HEK293 (cell line): Measurements from ENCODE around the gene HOXB1.

Experiments used
- CTCF ChIA-PET: fragments of 350-600 bp; formaldehyde crosslinking; extraction: SDS; loops from one replicate; lab custom pipeline; 2021; ENCODE audit warnings: antibody characterized with exemption; lab: Yijun Ruan, JAX
- POLR2A ChIA-PET: fragments of 300-600 bp; formaldehyde crosslinking; extraction: SDS; loops from one replicate; lab custom pipeline; 2020; ENCODE audit warnings: antibody characterized with exemption, inconsistent platforms; lab: Yijun Ruan, JAX
- H3K27ac ChIP-seq: fragments of 200-500 bp; sonication (Bioruptor generic); 2 replicates; pipeline ENCODE4 v1.5.1; 2014; ENCODE audit warnings: low read depth, low read length, control low read depth, inconsistent platforms; ENCODE audit errors: extremely low read depth
- H3K36me3 ChIP-seq, 2 experiments: fragments of 200-500 bp in 1 of 2; sonication (Bioruptor generic) in 1 of 2; 1 replicate in 1 of 2; 2 replicates in 1 of 2; pipeline ENCODE4 v1.5.1; 2014 to 2017; ENCODE audit warnings: inconsistent platforms in 2 of 2, low read length in 2 of 2; ENCODE audit not compliant: control insufficient read depth in 2 of 2, insufficient read depth in 1 of 2
- H3K4me1 ChIP-seq: fragments of 200-500 bp; sonication (Bioruptor generic); 2 replicates; pipeline ENCODE4 v1.5.1; 2014; ENCODE audit warnings: mild to moderate bottlenecking, low read length, inconsistent platforms; ENCODE audit not compliant: control insufficient read depth, insufficient read depth
- H3K4me3 ChIP-seq: 2 replicates; pipeline ENCODE4 v1.5.1; 2011; ENCODE audit warnings: low read depth, mild to moderate bottlenecking, control low read depth, low read length, moderate library complexity
- H3K9me3 ChIP-seq: fragments of 200-500 bp; sonication (Bioruptor generic); 2 replicates; pipeline ENCODE4 v1.5.1; 2014; ENCODE audit warnings: low read depth, low read length, inconsistent platforms; ENCODE audit not compliant: control insufficient read depth, insufficient read depth
- KLF1 ChIP-seq: fragments of 450-650 bp; formaldehyde crosslinking; IDR thresholded peaks from 2 replicates; pipeline ENCODE4 v1.5.1; 2016; ENCODE audit warnings: missing biosample characterization, missing genetic modification characterization
- MEIS1 ChIP-seq: sonication (generic); formaldehyde crosslinking; IDR thresholded peaks from 2 replicates; pipeline ENCODE4 v1.8.1; 2022; ENCODE audit warnings: missing genetic modification reagents, mild to moderate bottlenecking, borderline replicate concordance
- RBAK ChIP-seq: fragments of 450-650 bp; formaldehyde crosslinking; IDR thresholded peaks from 2 replicates; pipeline ENCODE4 v1.5.1; 2016; ENCODE audit warnings: missing biosample characterization, missing genetic modification characterization
- TCF7L2 ChIP-seq: IDR thresholded peaks from 2 replicates; pipeline ENCODE4 v1.6.1; 2011; ENCODE audit warnings: low read depth, mild to moderate bottlenecking, inconsistent platforms, low read length, moderate library complexity, borderline replicate concordance
- YY2 ChIP-seq: fragments of 450-650 bp; formaldehyde crosslinking; IDR thresholded peaks from 2 replicates; pipeline ENCODE4 v1.5.1; 2016; ENCODE audit warnings: missing biosample characterization, missing genetic modification characterization
- ZBTB17 ChIP-seq: fragments of 450-650 bp; formaldehyde crosslinking; IDR thresholded peaks from 2 replicates; pipeline ENCODE4 v1.5.1; 2016; ENCODE audit warnings: missing biosample characterization, missing genetic modification characterization
- ZNF24 ChIP-seq: fragments of 450-650 bp; formaldehyde crosslinking; IDR thresholded peaks from 2 replicates; pipeline ENCODE4 v1.5.1; 2016; ENCODE audit warnings: missing biosample characterization, missing genetic modification characterization
- ZNF311 ChIP-seq: fragments of 450-650 bp; formaldehyde crosslinking; IDR thresholded peaks from 2 replicates; pipeline ENCODE4 v1.5.1; 2017; ENCODE audit warnings: missing biosample characterization, missing genetic modification characterization, borderline replicate concordance
- ZNF558 ChIP-seq: fragments of 450-650 bp; formaldehyde crosslinking; IDR thresholded peaks from 2 replicates; pipeline ENCODE4 v1.5.1; 2016; ENCODE audit warnings: missing biosample characterization, missing genetic modification characterization
- ZSCAN23 ChIP-seq: fragments of 450-650 bp; formaldehyde crosslinking; IDR thresholded peaks from 2 replicates; pipeline ENCODE4 v1.5.1; 2016; ENCODE audit warnings: missing biosample characterization, missing genetic modification characterization
- ZSCAN30 ChIP-seq: fragments of 450-650 bp; IDR thresholded peaks from 2 replicates; pipeline ENCODE4 v1.5.1; 2018; ENCODE audit warnings: missing biosample characterization, mild to moderate bottlenecking, missing genetic modification characterization, moderate library complexity
- TF ChIP-seq, protein P1 (sequence below): fragments of 450-650 bp; formaldehyde crosslinking; IDR thresholded peaks from 2 replicates; pipeline ENCODE4 v1.5.1; 2016; ENCODE audit warnings: missing biosample characterization, missing genetic modification characterization
- TF ChIP-seq, protein P2 (sequence below): fragments of 450-650 bp; formaldehyde crosslinking; IDR thresholded peaks from 2 replicates; pipeline ENCODE4 v1.5.1; 2016; ENCODE audit warnings: missing biosample characterization, missing genetic modification characterization
- TF ChIP-seq, protein P3 (sequence below): fragments of 450-650 bp; formaldehyde crosslinking; IDR thresholded peaks from 2 replicates; pipeline ENCODE4 v1.5.1; 2016; ENCODE audit warnings: missing biosample characterization, missing genetic modification characterization, borderline replicate concordance
- TF ChIP-seq, protein P4 (sequence below): fragments of 450-650 bp; formaldehyde crosslinking; IDR thresholded peaks from 2 replicates; pipeline ENCODE4 v1.5.1; 2016; ENCODE audit warnings: missing biosample characterization, missing genetic modification characterization
- TF ChIP-seq, protein P5 (sequence below): fragments of 450-650 bp; formaldehyde crosslinking; IDR thresholded peaks from 2 replicates; pipeline ENCODE4 v1.5.1; 2016; ENCODE audit warnings: missing biosample characterization, missing genetic modification characterization

The HOXB1 gene

DNA sequence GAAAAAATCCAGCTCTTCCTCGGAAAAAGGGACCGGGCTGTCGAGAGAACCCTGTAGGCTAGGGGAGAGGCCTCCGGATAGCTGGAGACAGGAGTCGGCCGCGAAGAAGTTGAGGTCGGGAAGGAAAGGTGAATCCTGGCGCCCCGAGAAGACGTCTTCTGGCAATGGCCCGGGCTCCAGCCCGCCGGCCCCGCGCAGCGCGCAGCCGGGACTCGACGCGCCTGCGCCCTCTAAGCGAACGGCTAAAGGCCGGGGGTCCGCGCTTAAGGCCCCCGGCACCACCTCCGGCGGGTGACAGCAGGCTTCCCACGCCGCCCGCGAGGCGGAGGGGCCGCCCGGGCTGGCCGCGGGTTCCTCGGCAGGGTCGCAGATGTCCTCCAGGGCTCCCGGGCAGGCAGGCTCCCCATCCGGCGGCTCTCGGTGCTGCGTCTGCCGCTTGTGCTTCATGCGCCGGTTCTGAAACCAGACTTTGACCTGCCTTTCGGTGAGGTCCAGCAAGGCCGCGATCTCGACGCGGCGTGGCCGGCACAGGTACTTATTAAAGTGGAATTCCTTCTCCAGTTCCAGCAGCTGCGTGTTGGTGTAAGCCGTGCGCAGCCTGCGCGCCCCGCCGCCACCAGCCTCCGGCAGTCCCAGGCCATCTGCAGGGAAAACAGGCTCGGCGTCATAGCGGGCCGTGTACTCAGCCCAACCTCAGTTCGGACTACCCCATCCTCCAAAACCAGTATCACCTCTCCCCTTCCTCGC is 12.5 kb upstream of the HOXB1 start (continued):
- TF ChIP-seq, protein P1, sequence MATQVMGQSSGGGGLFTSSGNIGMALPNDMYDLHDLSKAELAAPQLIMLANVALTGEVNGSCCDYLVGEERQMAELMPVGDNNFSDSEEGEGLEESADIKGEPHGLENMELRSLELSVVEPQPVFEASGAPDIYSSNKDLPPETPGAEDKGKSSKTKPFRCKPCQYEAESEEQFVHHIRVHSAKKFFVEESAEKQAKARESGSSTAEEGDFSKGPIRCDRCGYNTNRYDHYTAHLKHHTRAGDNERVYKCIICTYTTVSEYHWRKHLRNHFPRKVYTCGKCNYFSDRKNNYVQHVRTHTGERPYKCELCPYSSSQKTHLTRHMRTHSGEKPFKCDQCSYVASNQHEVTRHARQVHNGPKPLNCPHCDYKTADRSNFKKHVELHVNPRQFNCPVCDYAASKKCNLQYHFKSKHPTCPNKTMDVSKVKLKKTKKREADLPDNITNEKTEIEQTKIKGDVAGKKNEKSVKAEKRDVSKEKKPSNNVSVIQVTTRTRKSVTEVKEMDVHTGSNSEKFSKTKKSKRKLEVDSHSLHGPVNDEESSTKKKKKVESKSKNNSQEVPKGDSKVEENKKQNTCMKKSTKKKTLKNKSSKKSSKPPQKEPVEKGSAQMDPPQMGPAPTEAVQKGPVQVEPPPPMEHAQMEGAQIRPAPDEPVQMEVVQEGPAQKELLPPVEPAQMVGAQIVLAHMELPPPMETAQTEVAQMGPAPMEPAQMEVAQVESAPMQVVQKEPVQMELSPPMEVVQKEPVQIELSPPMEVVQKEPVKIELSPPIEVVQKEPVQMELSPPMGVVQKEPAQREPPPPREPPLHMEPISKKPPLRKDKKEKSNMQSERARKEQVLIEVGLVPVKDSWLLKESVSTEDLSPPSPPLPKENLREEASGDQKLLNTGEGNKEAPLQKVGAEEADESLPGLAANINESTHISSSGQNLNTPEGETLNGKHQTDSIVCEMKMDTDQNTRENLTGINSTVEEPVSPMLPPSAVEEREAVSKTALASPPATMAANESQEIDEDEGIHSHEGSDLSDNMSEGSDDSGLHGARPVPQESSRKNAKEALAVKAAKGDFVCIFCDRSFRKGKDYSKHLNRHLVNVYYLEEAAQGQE (tag by site-specific recombination) = peak; percentile 39; the same call in 1 of the 2 replicates
- TF ChIP-seq, protein P2, sequence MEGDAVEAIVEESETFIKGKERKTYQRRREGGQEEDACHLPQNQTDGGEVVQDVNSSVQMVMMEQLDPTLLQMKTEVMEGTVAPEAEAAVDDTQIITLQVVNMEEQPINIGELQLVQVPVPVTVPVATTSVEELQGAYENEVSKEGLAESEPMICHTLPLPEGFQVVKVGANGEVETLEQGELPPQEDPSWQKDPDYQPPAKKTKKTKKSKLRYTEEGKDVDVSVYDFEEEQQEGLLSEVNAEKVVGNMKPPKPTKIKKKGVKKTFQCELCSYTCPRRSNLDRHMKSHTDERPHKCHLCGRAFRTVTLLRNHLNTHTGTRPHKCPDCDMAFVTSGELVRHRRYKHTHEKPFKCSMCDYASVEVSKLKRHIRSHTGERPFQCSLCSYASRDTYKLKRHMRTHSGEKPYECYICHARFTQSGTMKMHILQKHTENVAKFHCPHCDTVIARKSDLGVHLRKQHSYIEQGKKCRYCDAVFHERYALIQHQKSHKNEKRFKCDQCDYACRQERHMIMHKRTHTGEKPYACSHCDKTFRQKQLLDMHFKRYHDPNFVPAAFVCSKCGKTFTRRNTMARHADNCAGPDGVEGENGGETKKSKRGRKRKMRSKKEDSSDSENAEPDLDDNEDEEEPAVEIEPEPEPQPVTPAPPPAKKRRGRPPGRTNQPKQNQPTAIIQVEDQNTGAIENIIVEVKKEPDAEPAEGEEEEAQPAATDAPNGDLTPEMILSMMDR (tag by site-specific recombination) = peak; percentile 61
- TF ChIP-seq, all 188 proteins: peak for 14

DNA sequence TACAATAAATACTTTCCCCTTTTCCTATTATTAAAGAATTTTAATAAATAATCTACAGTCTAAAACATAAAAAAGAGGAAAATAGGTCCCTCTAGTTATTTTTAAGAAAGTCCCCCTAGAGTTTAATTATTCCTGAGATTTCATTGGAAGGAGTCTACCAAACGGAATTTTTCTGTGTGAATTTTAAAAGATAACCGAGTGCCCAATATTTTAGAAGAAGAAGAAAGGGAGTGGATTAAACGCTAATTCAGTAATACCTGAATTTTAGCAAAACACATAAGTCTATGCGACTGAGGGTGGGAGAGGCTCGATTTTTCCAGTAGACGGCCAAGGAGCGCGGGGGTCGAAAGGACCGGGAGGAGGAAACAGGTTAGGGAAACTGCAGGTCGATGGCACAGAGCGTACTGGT is 11.9 kb upstream of the HOXB1 start:
- Histone ChIP-seq H3K4me1 (peaks cover 34% of the 10 kb centered on the region), H3K36me3 (peaks cover 5 to 11% of the 10 kb centered on the region in 2 experiments; a peak in 2 of 3 replicates), H3K4me3 (peak overlapping the region; percentile 79), H3K9me3 (no peaks in the 10 kb centered on the region), H3K27ac (peak overlapping the region; percentile 100)
- TF ChIP-seq RBAK (tag by site-specific recombination) = no peak
- no peak for TF ChIP-seq MEIS1 (CRISPR knock-in tag)
- peak; percentile 15; the same call in 1 of the 2 replicates for TF ChIP-seq ZNF24 (tag by site-specific recombination)
- TF ChIP-seq ZBTB17 (tag by site-specific recombination) = peak; percentile 80
- TF ChIP-seq TCF7L2 = no peak
- TF ChIP-seq ZSCAN30 = no peak
- TF ChIP-seq KLF1 (tag by site-specific recombination) = no peak
- no peak for TF ChIP-seq ZNF558 (tag by site-specific recombination)
- TF ChIP-seq, protein P3, sequence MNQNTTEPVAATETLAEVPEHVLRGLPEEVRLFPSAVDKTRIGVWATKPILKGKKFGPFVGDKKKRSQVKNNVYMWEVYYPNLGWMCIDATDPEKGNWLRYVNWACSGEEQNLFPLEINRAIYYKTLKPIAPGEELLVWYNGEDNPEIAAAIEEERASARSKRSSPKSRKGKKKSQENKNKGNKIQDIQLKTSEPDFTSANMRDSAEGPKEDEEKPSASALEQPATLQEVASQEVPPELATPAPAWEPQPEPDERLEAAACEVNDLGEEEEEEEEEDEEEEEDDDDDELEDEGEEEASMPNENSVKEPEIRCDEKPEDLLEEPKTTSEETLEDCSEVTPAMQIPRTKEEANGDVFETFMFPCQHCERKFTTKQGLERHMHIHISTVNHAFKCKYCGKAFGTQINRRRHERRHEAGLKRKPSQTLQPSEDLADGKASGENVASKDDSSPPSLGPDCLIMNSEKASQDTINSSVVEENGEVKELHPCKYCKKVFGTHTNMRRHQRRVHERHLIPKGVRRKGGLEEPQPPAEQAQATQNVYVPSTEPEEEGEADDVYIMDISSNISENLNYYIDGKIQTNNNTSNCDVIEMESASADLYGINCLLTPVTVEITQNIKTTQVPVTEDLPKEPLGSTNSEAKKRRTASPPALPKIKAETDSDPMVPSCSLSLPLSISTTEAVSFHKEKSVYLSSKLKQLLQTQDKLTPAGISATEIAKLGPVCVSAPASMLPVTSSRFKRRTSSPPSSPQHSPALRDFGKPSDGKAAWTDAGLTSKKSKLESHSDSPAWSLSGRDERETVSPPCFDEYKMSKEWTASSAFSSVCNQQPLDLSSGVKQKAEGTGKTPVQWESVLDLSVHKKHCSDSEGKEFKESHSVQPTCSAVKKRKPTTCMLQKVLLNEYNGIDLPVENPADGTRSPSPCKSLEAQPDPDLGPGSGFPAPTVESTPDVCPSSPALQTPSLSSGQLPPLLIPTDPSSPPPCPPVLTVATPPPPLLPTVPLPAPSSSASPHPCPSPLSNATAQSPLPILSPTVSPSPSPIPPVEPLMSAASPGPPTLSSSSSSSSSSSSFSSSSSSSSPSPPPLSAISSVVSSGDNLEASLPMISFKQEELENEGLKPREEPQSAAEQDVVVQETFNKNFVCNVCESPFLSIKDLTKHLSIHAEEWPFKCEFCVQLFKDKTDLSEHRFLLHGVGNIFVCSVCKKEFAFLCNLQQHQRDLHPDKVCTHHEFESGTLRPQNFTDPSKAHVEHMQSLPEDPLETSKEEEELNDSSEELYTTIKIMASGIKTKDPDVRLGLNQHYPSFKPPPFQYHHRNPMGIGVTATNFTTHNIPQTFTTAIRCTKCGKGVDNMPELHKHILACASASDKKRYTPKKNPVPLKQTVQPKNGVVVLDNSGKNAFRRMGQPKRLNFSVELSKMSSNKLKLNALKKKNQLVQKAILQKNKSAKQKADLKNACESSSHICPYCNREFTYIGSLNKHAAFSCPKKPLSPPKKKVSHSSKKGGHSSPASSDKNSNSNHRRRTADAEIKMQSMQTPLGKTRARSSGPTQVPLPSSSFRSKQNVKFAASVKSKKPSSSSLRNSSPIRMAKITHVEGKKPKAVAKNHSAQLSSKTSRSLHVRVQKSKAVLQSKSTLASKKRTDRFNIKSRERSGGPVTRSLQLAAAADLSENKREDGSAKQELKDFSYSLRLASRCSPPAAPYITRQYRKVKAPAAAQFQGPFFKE = no peak
- no peak for TF ChIP-seq ZNF311 (tag by site-specific recombination)
- TF ChIP-seq ZSCAN23 (tag by site-specific recombination) = no peak
- TF ChIP-seq, protein P4, sequence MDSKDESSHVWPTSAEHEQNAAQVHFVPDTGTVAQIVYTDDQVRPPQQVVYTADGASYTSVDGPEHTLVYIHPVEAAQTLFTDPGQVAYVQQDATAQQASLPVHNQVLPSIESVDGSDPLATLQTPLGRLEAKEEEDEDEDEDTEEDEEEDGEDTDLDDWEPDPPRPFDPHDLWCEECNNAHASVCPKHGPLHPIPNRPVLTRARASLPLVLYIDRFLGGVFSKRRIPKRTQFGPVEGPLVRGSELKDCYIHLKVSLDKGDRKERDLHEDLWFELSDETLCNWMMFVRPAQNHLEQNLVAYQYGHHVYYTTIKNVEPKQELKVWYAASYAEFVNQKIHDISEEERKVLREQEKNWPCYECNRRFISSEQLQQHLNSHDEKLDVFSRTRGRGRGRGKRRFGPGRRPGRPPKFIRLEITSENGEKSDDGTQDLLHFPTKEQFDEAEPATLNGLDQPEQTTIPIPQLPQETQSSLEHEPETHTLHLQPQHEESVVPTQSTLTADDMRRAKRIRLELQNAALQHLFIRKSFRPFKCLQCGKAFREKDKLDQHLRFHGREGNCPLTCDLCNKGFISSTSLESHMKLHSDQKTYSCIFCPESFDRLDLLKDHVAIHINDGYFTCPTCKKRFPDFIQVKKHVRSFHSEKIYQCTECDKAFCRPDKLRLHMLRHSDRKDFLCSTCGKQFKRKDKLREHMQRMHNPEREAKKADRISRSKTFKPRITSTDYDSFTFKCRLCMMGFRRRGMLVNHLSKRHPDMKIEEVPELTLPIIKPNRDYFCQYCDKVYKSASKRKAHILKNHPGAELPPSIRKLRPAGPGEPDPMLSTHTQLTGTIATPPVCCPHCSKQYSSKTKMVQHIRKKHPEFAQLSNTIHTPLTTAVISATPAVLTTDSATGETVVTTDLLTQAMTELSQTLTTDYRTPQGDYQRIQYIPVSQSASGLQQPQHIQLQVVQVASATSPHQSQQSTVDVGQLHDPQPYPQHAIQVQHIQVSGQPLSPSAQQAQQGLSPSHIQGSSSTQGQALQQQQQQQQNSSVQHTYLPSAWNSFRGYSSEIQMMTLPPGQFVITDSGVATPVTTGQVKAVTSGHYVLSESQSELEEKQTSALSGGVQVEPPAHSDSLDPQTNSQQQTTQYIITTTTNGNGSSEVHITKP = peak; percentile 78
- no peak for TF ChIP-seq YY2 (tag by site-specific recombination)
- TF ChIP-seq, protein P5, sequence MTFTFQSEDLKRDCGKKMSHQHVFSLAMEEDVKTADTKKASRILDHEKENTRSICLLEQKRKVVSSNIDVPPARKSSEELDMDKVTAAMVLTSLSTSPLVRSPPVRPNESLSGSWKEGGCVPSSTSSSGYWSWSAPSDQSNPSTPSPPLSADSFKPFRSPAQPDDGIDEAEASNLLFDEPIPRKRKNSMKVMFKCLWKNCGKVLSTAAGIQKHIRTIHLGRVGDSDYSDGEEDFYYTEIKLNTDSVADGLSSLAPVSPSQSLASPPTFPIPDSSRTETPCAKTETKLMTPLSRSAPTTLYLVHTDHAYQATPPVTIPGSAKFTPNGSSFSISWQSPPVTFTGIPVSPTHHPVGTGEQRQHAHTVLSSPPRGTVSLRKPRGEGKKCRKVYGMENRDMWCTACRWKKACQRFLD (tag by site-specific recombination) = no peak
- ChIA-PET CTCF (interaction anchor here (0.7 to 2.6 kb wide), 3 partner anchors 50 to 224 kb away, joined by 3 to 9 read pairs (median 3); no protein-coding TSS in a partner anchor), POLR2A (interaction anchor here (1.1 to 2.3 kb wide), 3 partner anchors 13 to 453 kb away, joined by 3 to 17 read pairs (median 3); no protein-coding TSS in a partner anchor)
